Neural cell (in vitro differentiated cells): ENCODE results near the gene ADD1. TPM values are rescaled to one million over a fixed set of nuclear protein-coding genes. Genes with fewer than 3 reads are reported as not detected.

ENCODE experiments used
- H2AFZ ChIP-seq: fragments of 200-600, 300-800 bp; sonication (generic), shearing (Covaris generic); 2 replicates; pipeline ENCODE4 v1.6.0; 2014; ENCODE audit warnings: low read depth, mild to moderate bottlenecking, antibody characterized with exemption, low read length, moderate library complexity
- H3F3A ChIP-seq: fragments of 200-600 bp; shearing (Covaris generic); 2 replicates; pipeline ENCODE4 v1.6.1; 2016; ENCODE audit warnings: mild to moderate bottlenecking, moderate library complexity, mixed read lengths, antibody characterized with exemption, low read length; ENCODE audit not compliant: insufficient read depth, poor library complexity, severe bottlenecking
- H3K27ac ChIP-seq: fragments of 200-600, 300-800 bp; sonication (generic), shearing (Covaris generic); 2 replicates; pipeline ENCODE4 v1.5.1; 2014; ENCODE audit warnings: mild to moderate bottlenecking, low read length, moderate library complexity
- H3K27me3 ChIP-seq: fragments of 300-800, 200-600 bp; sonication (generic), shearing (Covaris generic); 2 replicates; pipeline ENCODE4 v1.6.0; 2014; ENCODE audit warnings: mild to moderate bottlenecking, low read depth, low read length, moderate library complexity; ENCODE audit not compliant: insufficient read depth
- H3K36me3 ChIP-seq: fragments of 300-800, 200-600 bp; sonication (generic), shearing (Covaris generic); 2 replicates; pipeline ENCODE4 v1.5.1; 2014; ENCODE audit warnings: mild to moderate bottlenecking, antibody characterized with exemption, low read length, moderate library complexity; ENCODE audit not compliant: insufficient read depth
- H3K4me2 ChIP-seq: fragments of 300-800, 200-600 bp; sonication (generic), shearing (Covaris generic); 2 replicates; pipeline ENCODE4 v1.6.0; 2014; ENCODE audit warnings: mild to moderate bottlenecking, low read length
- H3K4me3 ChIP-seq: fragments of 300-800, 200-600 bp; sonication (generic), shearing (Covaris generic); 2 replicates; pipeline ENCODE4 v1.5.1; 2014; ENCODE audit warnings: mild to moderate bottlenecking, low read length, moderate library complexity
- H3K79me2 ChIP-seq: fragments of 200-600 bp; shearing (Covaris generic); replicated peaks from 2 replicates; pipeline ENCODE4 v1.6.0; 2014; ENCODE audit warnings: mild to moderate bottlenecking, low read length, moderate library complexity; ENCODE audit not compliant: insufficient read depth
- H3K9ac ChIP-seq: fragments of 300-800, 200-600 bp; sonication (generic), shearing (Covaris generic); 2 replicates; pipeline ENCODE4 v1.6.1; 2016; ENCODE audit warnings: mild to moderate bottlenecking, low read length, mixed read lengths
- H3K9me2 ChIP-seq: fragments of 200-600 bp; shearing (Covaris generic); 2 replicates; pipeline ENCODE4 v1.6.1; 2016; ENCODE audit warnings: mild to moderate bottlenecking, low read length, mixed read lengths; ENCODE audit not compliant: insufficient read depth
- H3K9me3 ChIP-seq: fragments of 200-600, 300-800 bp; sonication (generic), shearing (Covaris generic); 2 replicates; pipeline ENCODE4 v1.6.1; 2016; ENCODE audit warnings: mild to moderate bottlenecking, mixed run types, low read length, moderate library complexity, mixed read lengths
- H4K20me1 ChIP-seq: fragments of 200-600 bp; shearing (Covaris generic); 2 replicates; pipeline ENCODE4 v1.6.1; 2016; ENCODE audit warnings: mild to moderate bottlenecking, mixed run types; ENCODE audit not compliant: insufficient read depth
- CTCF ChIP-seq: fragments of 450-650 bp; IDR thresholded peaks from 2 replicates; pipeline ENCODE4 v1.5.1; 2014; ENCODE audit warnings: antibody characterized with exemption, mild to moderate bottlenecking, moderate library complexity; ENCODE audit not compliant: poor library complexity, severe bottlenecking
- EP300 ChIP-seq: fragments of 450-650 bp; conservative IDR thresholded peaks from 2 replicates; pipeline ENCODE4 v1.6.1; 2014; ENCODE audit warnings: antibody characterized with exemption, mild to moderate bottlenecking, moderate library complexity; ENCODE audit not compliant: poor library complexity, severe bottlenecking
- EZH2 ChIP-seq: fragments of 200-600, 300-800 bp; shearing (Covaris generic), sonication (generic); IDR thresholded peaks from 2 replicates; pipeline ENCODE4 v1.6.1; 2014; ENCODE audit warnings: antibody characterized with exemption, low read length, borderline replicate concordance, mild to moderate bottlenecking; ENCODE audit not compliant: insufficient read depth, poor library complexity, severe bottlenecking
- MXI1 ChIP-seq: fragments of 450-650 bp; conservative IDR thresholded peaks from 2 replicates; pipeline ENCODE4 v1.6.1; 2014; ENCODE audit warnings: antibody characterized with exemption, mild to moderate bottlenecking; ENCODE audit not compliant: poor library complexity, severe bottlenecking
- POLR2AphosphoS5 ChIP-seq: IDR thresholded peaks from 2 replicates; pipeline ENCODE4 v1.6.1; 2012
- RAD21 ChIP-seq: fragments of 450-650 bp; conservative IDR thresholded peaks from 2 replicates; pipeline ENCODE4 v1.6.1; 2014; ENCODE audit warnings: antibody characterized with exemption, mild to moderate bottlenecking, moderate library complexity
- REST ChIP-seq: IDR thresholded peaks from 2 replicates; pipeline ENCODE4 v1.6.1; 2012; ENCODE audit warnings: borderline replicate concordance
- SMC3 ChIP-seq: fragments of 450-650 bp; conservative IDR thresholded peaks from 2 replicates; pipeline ENCODE4 v1.6.1; 2014; ENCODE audit warnings: antibody characterized with exemption, mild to moderate bottlenecking, moderate library complexity; ENCODE audit not compliant: poor library complexity
- TAF1 ChIP-seq: IDR thresholded peaks from 2 replicates; pipeline ENCODE4 v1.6.1; 2012; ENCODE audit warnings: low read depth
- polyA plus RNA-seq: library from polyadenylated mRNA; depleted of rRNA; stranded (reverse); fragments of >200 nt; gene quantifications from 2 replicates; pipeline ENCODE4 v1.2.3, GENCODE V29; 2014

The ADD1 gene
- polyA plus RNA-seq, 1 donor from 2014 or later = 190 TPM

GRCh38 chr4:2934077-2934812, 90.6 kb downstream of the ADD1 start:
- Histone ChIP-seq H3K36me3 (no peaks in the 10 kb centered on the region), H3F3A (no peaks in the 10 kb centered on the region), H3K9me2 (no peaks in the 10 kb centered on the region), H3K4me3 (peak overlapping the region; percentile 99), H3K79me2 (peaks cover 14% of the 10 kb centered on the region), H3K9ac (peak overlapping the region; percentile 85), H3K4me2 (peak overlapping the region; percentile 14), H3K9me3 (no peaks in the 10 kb centered on the region), H3K27ac (peak overlapping the region; percentile 28), H3K27me3 (no peaks in the 10 kb centered on the region), H4K20me1 (no peaks in the 10 kb centered on the region), H2AFZ (no peak overlapping the region)
- TF ChIP-seq EP300 (no peak), RAD21 (no peak), POLR2AphosphoS5 (no peak), REST (no peak), TAF1 (no peak), EZH2 (no peak), SMC3 (no peak), MXI1 (no peak), CTCF (no peak)

GRCh38 chr4:2934813-2935761, 91.4 kb downstream of the ADD1 start:
- Histone ChIP-seq H3K4me2 (peak overlapping the region; percentile 92), H3K27ac (peak overlapping the region; percentile 51), H3K9ac (peak overlapping the region; percentile 85), H3K4me3 (peak overlapping the region; percentile 99), H3K27me3 (no peaks in the 10 kb centered on the region), H2AFZ (peak overlapping the region; percentile 63), H4K20me1 (no peaks in the 10 kb centered on the region), H3K36me3 (no peaks in the 10 kb centered on the region), H3F3A (no peaks in the 10 kb centered on the region), H3K9me2 (no peaks in the 10 kb centered on the region), H3K79me2 (peaks cover 14% of the 10 kb centered on the region), H3K9me3 (no peaks in the 10 kb centered on the region)
- TF ChIP-seq RAD21 = peak; percentile 47
- TF ChIP-seq MXI1 = peak; percentile 82
- TF ChIP-seq TAF1 = no peak
- peak; percentile 29 for TF ChIP-seq REST
- peak; percentile 35 for TF ChIP-seq EP300
- no peak for TF ChIP-seq CTCF
- TF ChIP-seq SMC3 = peak; percentile 49
- TF ChIP-seq POLR2AphosphoS5 = peak; percentile 92
- no peak for TF ChIP-seq EZH2
